Measurements from ENCODE around the gene CDK19. TPM values are rescaled to one million over a fixed set of nuclear protein-coding genes. Genes with fewer than 3 reads are reported as not detected.

CDK19 gene
- total RNA-seq, 1 donor from 2014 or later: 34.4 TPM

DNA sequence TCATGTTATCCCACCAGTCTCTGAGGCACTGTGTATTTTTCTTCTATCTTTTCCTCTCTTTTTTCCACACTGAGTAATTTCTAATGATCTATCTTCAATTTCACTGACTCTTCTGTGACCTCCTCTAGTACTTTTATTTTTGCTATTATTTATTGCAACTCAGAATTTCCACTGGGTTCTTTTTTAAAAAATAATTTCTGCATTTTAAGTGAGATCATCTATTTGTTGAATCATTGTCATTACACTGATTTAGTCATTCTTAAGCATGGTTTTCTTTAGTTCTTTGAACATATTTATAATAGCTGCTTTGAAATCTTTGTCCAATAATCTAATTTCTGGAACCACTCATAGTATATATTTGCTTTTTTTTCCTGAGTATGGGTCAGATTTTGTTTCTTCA lies 242.1 kb downstream of the CDK19 start:
- Histone ChIP-seq H3K4me3 (no peak overlapping the region), H2AFZ (replicated peaks) (no peak overlapping the region), H3K27me3 (no peaks in the 10 kb centered on the region), H4K20me1 (ENCODE audit: low read depth) (no peaks in the 10 kb centered on the region), H3K4me1 (no peaks in the 10 kb centered on the region), H3K9me3 (ENCODE audit: low read depth) (no peaks in the 10 kb centered on the region), H3K79me2 (ENCODE audit: low read depth) (no peaks in the 10 kb centered on the region), H3K36me3 (no peaks in the 10 kb centered on the region), H3F3A (ENCODE audit: low read depth) (no peaks in the 10 kb centered on the region), H3K27ac (no peak overlapping the region), H3K9ac (no peak overlapping the region), H3K4me2 (no peak overlapping the region)
- Mint-ChIP-seq H3K36me3 (peaks cover 2% of the 10 kb centered on the region), H3K9me3 (peaks cover 2% of the 10 kb centered on the region), H3K27ac (no peak overlapping the region), H3K27me3 (ENCODE audit: insufficient read depth, low read depth) (peaks cover 2% of the 10 kb centered on the region), H3K4me1 (peaks cover 2% of the 10 kb centered on the region), H3K4me3 (no peak overlapping the region)
- DNase-seq (ENCODE audit: low spot score): no peak
- no peak for TF ChIP-seq EZH2 (IDR thresholded peaks at IDR 0.05)
- TF ChIP-seq, protein P1, sequence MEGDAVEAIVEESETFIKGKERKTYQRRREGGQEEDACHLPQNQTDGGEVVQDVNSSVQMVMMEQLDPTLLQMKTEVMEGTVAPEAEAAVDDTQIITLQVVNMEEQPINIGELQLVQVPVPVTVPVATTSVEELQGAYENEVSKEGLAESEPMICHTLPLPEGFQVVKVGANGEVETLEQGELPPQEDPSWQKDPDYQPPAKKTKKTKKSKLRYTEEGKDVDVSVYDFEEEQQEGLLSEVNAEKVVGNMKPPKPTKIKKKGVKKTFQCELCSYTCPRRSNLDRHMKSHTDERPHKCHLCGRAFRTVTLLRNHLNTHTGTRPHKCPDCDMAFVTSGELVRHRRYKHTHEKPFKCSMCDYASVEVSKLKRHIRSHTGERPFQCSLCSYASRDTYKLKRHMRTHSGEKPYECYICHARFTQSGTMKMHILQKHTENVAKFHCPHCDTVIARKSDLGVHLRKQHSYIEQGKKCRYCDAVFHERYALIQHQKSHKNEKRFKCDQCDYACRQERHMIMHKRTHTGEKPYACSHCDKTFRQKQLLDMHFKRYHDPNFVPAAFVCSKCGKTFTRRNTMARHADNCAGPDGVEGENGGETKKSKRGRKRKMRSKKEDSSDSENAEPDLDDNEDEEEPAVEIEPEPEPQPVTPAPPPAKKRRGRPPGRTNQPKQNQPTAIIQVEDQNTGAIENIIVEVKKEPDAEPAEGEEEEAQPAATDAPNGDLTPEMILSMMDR (IDR thresholded peaks at IDR 0.05): no peak
- TF ChIP-seq EZH2phosphoT487 (IDR thresholded peaks at IDR 0.05): no peak

DNA sequence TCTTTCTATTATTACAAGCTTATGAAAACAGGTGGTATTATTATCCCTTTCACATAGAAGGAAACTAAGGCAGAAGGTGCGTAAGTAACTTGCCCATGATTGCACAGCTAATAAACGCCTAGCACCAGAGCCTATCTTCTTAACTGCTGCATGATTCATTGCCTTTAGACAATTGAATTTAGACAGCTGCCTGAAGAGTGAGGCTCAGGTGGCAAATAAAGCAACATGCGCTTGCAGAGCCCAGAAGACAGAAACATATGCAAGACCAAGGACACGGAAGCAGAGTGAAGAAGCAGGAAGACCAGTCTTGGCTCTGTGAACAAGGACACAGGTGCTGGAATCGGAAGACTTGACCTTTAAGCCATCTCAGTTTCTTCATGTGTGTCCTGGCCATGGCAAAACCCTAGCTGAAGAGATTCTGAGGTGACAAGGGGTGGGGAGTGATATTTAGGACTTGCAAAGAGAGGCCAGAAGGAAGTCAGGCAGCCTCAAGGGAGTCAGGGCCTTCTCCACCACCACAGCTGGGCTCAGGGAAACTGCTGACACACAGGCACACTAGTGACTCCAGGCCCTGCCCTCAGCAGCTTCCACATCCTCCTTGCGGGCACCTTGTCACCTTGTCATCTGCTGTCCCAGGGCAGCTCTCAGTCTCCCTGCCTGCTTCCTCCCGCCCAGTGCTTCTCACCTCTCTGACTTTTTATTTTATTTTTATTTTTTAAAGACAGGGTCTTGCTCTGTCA lies 247.1 kb downstream of the CDK19 start:
- no peaks in the 10 kb centered on the region for H3K36me3 ChIP-seq
- H4K20me1 ChIP-seq (ENCODE audit: low read depth): no peaks in the 10 kb centered on the region
- no peak for TF ChIP-seq EZH2 (IDR thresholded peaks at IDR 0.05)
- TF ChIP-seq, protein P1 (IDR thresholded peaks at IDR 0.05): no peak
- TF ChIP-seq EZH2phosphoT487 (IDR thresholded peaks at IDR 0.05): no peak
- H3K27ac ChIP-seq: no peak overlapping the region
- H3K9me3 Mint-ChIP-seq: no peaks in the 10 kb centered on the region
- H3K36me3 Mint-ChIP-seq: no peaks in the 10 kb centered on the region
- H3F3A ChIP-seq (ENCODE audit: low read depth): no peaks in the 10 kb centered on the region
- H3K79me2 ChIP-seq (ENCODE audit: low read depth): no peaks in the 10 kb centered on the region
- H3K4me1 Mint-ChIP-seq: peaks cover 17% of the 10 kb centered on the region
- no peaks in the 10 kb centered on the region for H3K4me1 ChIP-seq
- no peak overlapping the region for H3K4me3 Mint-ChIP-seq
- H3K27me3 ChIP-seq: no peaks in the 10 kb centered on the region
- no peak overlapping the region for H3K27ac Mint-ChIP-seq
- H3K27me3 Mint-ChIP-seq (ENCODE audit: insufficient read depth, low read depth): peaks cover 2% of the 10 kb centered on the region
- H2AFZ ChIP-seq (replicated peaks): no peak overlapping the region
- H3K9me3 ChIP-seq (ENCODE audit: low read depth): no peaks in the 10 kb centered on the region
- H3K4me2 ChIP-seq: no peak overlapping the region
- DNase-seq (ENCODE audit: low spot score): no peak
- no peak overlapping the region for H3K9ac ChIP-seq
- no peak overlapping the region for H3K4me3 ChIP-seq

DNA sequence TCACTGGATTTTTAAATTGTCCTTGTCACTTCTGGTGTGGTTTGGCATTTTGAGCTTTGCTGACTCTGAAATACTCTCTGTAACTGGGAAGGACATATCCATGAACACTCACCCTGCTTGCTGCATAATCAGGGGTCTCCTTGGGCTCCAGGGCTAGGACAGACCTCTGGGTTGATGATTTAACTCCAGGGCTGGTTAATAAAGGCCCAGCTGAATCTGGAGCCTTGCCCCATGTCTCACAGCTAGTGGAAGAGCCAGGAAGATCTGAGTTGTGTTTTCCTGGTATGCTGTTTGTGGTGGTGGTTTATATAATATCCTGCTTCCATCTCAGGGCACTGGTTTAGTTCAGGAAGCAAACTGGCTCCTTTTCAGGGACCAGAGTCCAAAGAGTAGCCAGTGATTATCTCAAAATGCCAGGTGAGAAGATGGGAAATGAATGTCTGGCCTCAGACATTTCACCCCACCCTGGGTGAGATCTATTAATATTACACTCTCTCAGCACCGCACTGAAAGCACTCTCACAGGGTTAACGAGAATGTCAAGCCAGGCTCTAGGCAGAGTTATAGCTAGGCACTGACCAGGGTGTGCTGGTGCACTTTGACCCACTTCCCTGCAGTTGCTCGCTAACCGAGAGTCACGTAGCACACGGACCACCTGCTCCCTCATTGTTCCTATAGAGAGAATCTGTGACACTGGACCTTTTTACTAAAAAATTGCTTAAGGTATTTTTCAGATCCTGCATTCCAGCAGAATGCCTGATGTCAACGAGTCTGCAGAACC lies 248.7 kb downstream of the CDK19 start:
- TF ChIP-seq EZH2 (IDR thresholded peaks at IDR 0.05) (no peak), EZH2phosphoT487 (IDR thresholded peaks at IDR 0.05) (no peak)
- TF ChIP-seq, protein P1 (IDR thresholded peaks at IDR 0.05): no peak
- Histone ChIP-seq H3K4me2 (no peak overlapping the region), H3K4me1 (no peaks in the 10 kb centered on the region), H3K9ac (no peak overlapping the region), H4K20me1 (ENCODE audit: low read depth) (no peaks in the 10 kb centered on the region), H3K79me2 (ENCODE audit: low read depth) (no peaks in the 10 kb centered on the region), H3K9me3 (ENCODE audit: low read depth) (no peaks in the 10 kb centered on the region), H3K27me3 (no peaks in the 10 kb centered on the region), H3K4me3 (no peak overlapping the region), H2AFZ (replicated peaks) (no peak overlapping the region), H3K27ac (no peak overlapping the region), H3F3A (ENCODE audit: low read depth) (no peaks in the 10 kb centered on the region), H3K36me3 (no peaks in the 10 kb centered on the region)
- H3K36me3 Mint-ChIP-seq: no peaks in the 10 kb centered on the region
- peaks cover 17% of the 10 kb centered on the region for H3K4me1 Mint-ChIP-seq
- no peak overlapping the region for H3K4me3 Mint-ChIP-seq
- DNase-seq (ENCODE audit: low spot score): no peak
- H3K27ac Mint-ChIP-seq: no peak overlapping the region
- peaks cover 4% of the 10 kb centered on the region for H3K27me3 Mint-ChIP-seq (ENCODE audit: insufficient read depth, low read depth)
- peaks cover 2% of the 10 kb centered on the region for H3K9me3 Mint-ChIP-seq
